T-helper 17 cell (primary cell): ENCODE results near the gene COQ10A. TPM values are rescaled to one million over a fixed set of nuclear protein-coding genes. Genes with fewer than 3 reads are reported as not detected.
A peak's percentile ranks its signal among the peaks of the same experiment; 100 is the strongest.

Experiments used
- ATAC-seq: fragments of 150-1000 bp; cut with Tn5 transposase; 2 replicates; pipeline ENCODE4 v1.10.0; 2021; ENCODE audit warnings: mild to moderate bottlenecking, moderate library complexity
- DNase-seq, 3 donors: peaks; one replicate each; pipeline versions ENCODE4 v3.0.0 to v3.0.0-alpha.2; 2020 to 2021
- H3K9me3 ChIP-seq: one replicate; pipeline ENCODE4 v1.7.0; 2013; ENCODE audit warnings: low read length, mild to moderate bottlenecking; ENCODE audit not compliant: control insufficient read depth, poor library complexity, severe bottlenecking
- H3K27ac Mint-ChIP-seq: one replicate; pipeline ENCODE4 v1.8.0; 2022; ENCODE audit warnings: mild to moderate bottlenecking, moderate library complexity, mixed read lengths
- H3K27me3 Mint-ChIP-seq: one replicate; pipeline ENCODE4 v1.8.0; 2022; ENCODE audit warnings: mixed read lengths
- H3K36me3 Mint-ChIP-seq: one replicate; pipeline ENCODE4 v1.8.0; 2022; ENCODE audit warnings: low read depth, mixed read lengths
- H3K4me1 Mint-ChIP-seq: one replicate; pipeline ENCODE4 v1.8.0; 2022; ENCODE audit warnings: mild to moderate bottlenecking, mixed read lengths
- H3K4me3 Mint-ChIP-seq: one replicate; pipeline ENCODE4 v1.8.0; 2022; ENCODE audit warnings: mild to moderate bottlenecking, moderate library complexity, mixed read lengths
- total RNA-seq, 4 donors: library from RNA in 2 of 4; stranded (reverse) in 2 of 4; gene quantifications; one replicate each; pipeline ENCODE4 v1.2.3 and lab custom pipeline; 2022 to 2026

Gene COQ10A
- total RNA-seq, 2 donors from 2014 or later = 28.7 to 34.4 TPM

GRCh38 chr12:56297400-56297799, 30.7 kb downstream of the COQ10A start:
- H3K36me3 Mint-ChIP-seq = no peaks in the 10 kb centered on the region
- no peaks in the 10 kb centered on the region for H3K9me3 ChIP-seq
- no peak for DNase-seq
- peak overlapping the region; percentile 47 for H3K4me3 Mint-ChIP-seq
- no peak for ATAC-seq
- no peaks in the 10 kb centered on the region for H3K27me3 Mint-ChIP-seq
- H3K27ac Mint-ChIP-seq = peak overlapping the region; percentile 94
- peaks cover 42% of the 10 kb centered on the region for H3K4me1 Mint-ChIP-seq

- H3K27me3 Mint-ChIP-seq = no peaks in the 10 kb centered on the region
- H3K36me3 Mint-ChIP-seq = no peaks in the 10 kb centered on the region
- ATAC-seq (no peak), DNase-seq (no peak)
- peak overlapping the region; percentile 94 for H3K27ac Mint-ChIP-seq
- peak overlapping the region; percentile 94 for H3K4me3 Mint-ChIP-seq
- H3K4me1 Mint-ChIP-seq = peaks cover 39% of the 10 kb centered on the region
- H3K9me3 ChIP-seq = no peaks in the 10 kb centered on the region
These were observed 32.1 kb downstream of the COQ10A start for GRCh38 chr12:56298828-56299227.

GRCh38 chr12:56299308-56299852, 32.6 kb downstream of the COQ10A start:
- Mint-ChIP-seq H3K36me3 (no peaks in the 10 kb centered on the region), H3K27ac (peak overlapping the region; percentile 94), H3K4me1 (peaks cover 39% of the 10 kb centered on the region), H3K27me3 (no peaks in the 10 kb centered on the region), H3K4me3 (peak overlapping the region; percentile 94)
- ATAC-seq (peak; percentile 4), DNase-seq (no peak)
- no peaks in the 10 kb centered on the region for H3K9me3 ChIP-seq

GRCh38 chr12:56299853-56300643, 33.3 kb downstream of the COQ10A start, which contains the start of gene CS:
TSS of gene CS (minus strand) at chr12:56300330. CDS start at chr12:56300201, 129 bp downstream.
- Mint-ChIP-seq H3K36me3 (no peaks in the 10 kb centered on the region), H3K4me3 (peak within 1 kb of the TSS; percentile 94), H3K27ac (peak within 1 kb of the TSS; percentile 94), H3K4me1 (peaks cover 41% of the 10 kb centered on the region), H3K27me3 (no peaks in the 10 kb centered on the region)
- DNase-seq (peak; percentile 98 to 99 (median 98)), ATAC-seq (peak; percentile 95)
- no peaks in the 10 kb centered on the region for H3K9me3 ChIP-seq

- peak overlapping the region; percentile 94 for H3K4me3 Mint-ChIP-seq
- ATAC-seq = no peak
- H3K27ac Mint-ChIP-seq = peak overlapping the region; percentile 94
- H3K27me3 Mint-ChIP-seq = no peaks in the 10 kb centered on the region
- H3K9me3 ChIP-seq = no peaks in the 10 kb centered on the region
- H3K4me1 Mint-ChIP-seq = peaks cover 43% of the 10 kb centered on the region
- H3K36me3 Mint-ChIP-seq = no peaks in the 10 kb centered on the region
- DNase-seq = peak in 1 of 3 donors; percentile 9
These were observed 34.1 kb downstream of the COQ10A start for GRCh38 chr12:56300644-56301464.

- H3K27ac Mint-ChIP-seq = no peak overlapping the region
- H3K36me3 Mint-ChIP-seq = no peaks in the 10 kb centered on the region
- DNase-seq = no peak
- no peaks in the 10 kb centered on the region for H3K27me3 Mint-ChIP-seq
- no peak for ATAC-seq
- no peaks in the 10 kb centered on the region for H3K9me3 ChIP-seq
- no peak overlapping the region for H3K4me3 Mint-ChIP-seq
- peaks cover 23% of the 10 kb centered on the region for H3K4me1 Mint-ChIP-seq
These were observed 37.5 kb downstream of the COQ10A start for GRCh38 chr12:56304276-56304675.

GRCh38 chr12:56304872-56305590, 38.3 kb downstream of the COQ10A start:
- H3K9me3 ChIP-seq = no peaks in the 10 kb centered on the region
- no peaks in the 10 kb centered on the region for H3K27me3 Mint-ChIP-seq
- no peak for ATAC-seq
- H3K27ac Mint-ChIP-seq = no peak overlapping the region
- H3K4me3 Mint-ChIP-seq = no peak overlapping the region
- peaks cover 3% of the 10 kb centered on the region for H3K36me3 Mint-ChIP-seq
- DNase-seq = no peak
- peaks cover 21% of the 10 kb centered on the region for H3K4me1 Mint-ChIP-seq

GRCh38 chr12:56307221-56307965, 40.7 kb downstream of the COQ10A start:
- Mint-ChIP-seq H3K27me3 (no peaks in the 10 kb centered on the region), H3K27ac (no peak overlapping the region), H3K4me3 (no peak overlapping the region), H3K4me1 (peaks cover 4% of the 10 kb centered on the region), H3K36me3 (peaks cover 3% of the 10 kb centered on the region)
- ATAC-seq (no peak), DNase-seq (no peak)
- H3K9me3 ChIP-seq = no peaks in the 10 kb centered on the region

GRCh38 chr12:56308714-56309113, 42.0 kb downstream of the COQ10A start:
- Mint-ChIP-seq H3K4me1 (peaks cover 4% of the 10 kb centered on the region), H3K27ac (no peak overlapping the region), H3K4me3 (no peak overlapping the region), H3K27me3 (no peaks in the 10 kb centered on the region), H3K36me3 (peaks cover 3% of the 10 kb centered on the region)
- DNase-seq = no peak
- ATAC-seq = no peak
- no peaks in the 10 kb centered on the region for H3K9me3 ChIP-seq

GRCh38 chr12:56311003-56311402, 44.3 kb downstream of the COQ10A start:
- DNase-seq = no peak
- no peak for ATAC-seq
- Mint-ChIP-seq H3K27me3 (no peaks in the 10 kb centered on the region), H3K27ac (no peak overlapping the region), H3K4me3 (no peak overlapping the region), H3K36me3 (peaks cover 3% of the 10 kb centered on the region), H3K4me1 (peaks cover 3% of the 10 kb centered on the region)
- H3K9me3 ChIP-seq = no peaks in the 10 kb centered on the region

- Mint-ChIP-seq H3K36me3 (peaks cover 3% of the 10 kb centered on the region), H3K4me3 (peak overlapping the region; percentile 97), H3K27ac (peak overlapping the region; percentile 99), H3K27me3 (no peaks in the 10 kb centered on the region), H3K4me1 (peaks cover 3% of the 10 kb centered on the region)
- no peak for DNase-seq
- no peaks in the 10 kb centered on the region for H3K9me3 ChIP-seq
- ATAC-seq = peak; percentile 2
These were observed 48.5 kb downstream of the COQ10A start for GRCh38 chr12:56315249-56315621.
